K562 (cell line): Measurements from ENCODE around the gene LMCD1. TPM values are rescaled to one million over a fixed set of nuclear protein-coding genes. Genes with fewer than 3 reads are reported as not detected.

Experiments used
- ATAC-seq: fragments of 200-7000 bp; cut with Tn5 transposase; 3 replicates; pipeline ENCODE4 v1.9.1; 2020; ENCODE audit warnings: moderate library complexity
- BruUV-seq: library from RNA; stranded (reverse); fragments of 400-500 nt; replicated peaks from 2 replicates; lab custom pipeline; 2021; lab: Mats Ljungman, UMichigan
- CTCF ChIA-PET: fragments of 300-600 bp; formaldehyde crosslinking; extraction: SDS; loops from one replicate; lab custom pipeline; 2021; ENCODE audit warnings: low intra/inter-chr PET ratio; lab: Yijun Ruan, JAX
- POLR2A ChIA-PET: fragments of 300-600, 350-650 bp; sonication (Branson Sonifier 250); formaldehyde crosslinking; extraction: SDS; loops from one replicate; lab custom pipeline; 2021; ENCODE audit warnings: antibody characterized with exemption, inconsistent platforms; lab: Yijun Ruan, JAX
- DNase-seq, 4 experiments: peaks; one replicate each; pipeline versions ENCODE4 v3.0.0 to v3.0.0-alpha.2; 2011 to 2018; ENCODE audit warnings: low spot score in 3 of 4, mixed read lengths in 3 of 4; ENCODE audit errors: extremely low read depth in 1 of 4
- FAIRE-seq: peaks from 2 replicates; lab custom pipeline; 2011; peaks lifted over from hg19 to GRCh38; lab: Jason Lieb, UNC
- H2AFZ ChIP-seq: 2 replicates; pipeline ENCODE4 v1.6.0; 2011; ENCODE audit warnings: low read depth, low read length, control low read depth, inconsistent platforms
- H3K27ac ChIP-seq: fragments of 200-600 bp; 3 replicates; pipeline ENCODE4 v1.8.0; 2011; ENCODE audit warnings: low read depth, mild to moderate bottlenecking, control low read depth, inconsistent platforms, low read length, moderate library complexity, mixed read lengths; ENCODE audit errors: extremely low read depth
- H3K27me3 ChIP-seq, 2 experiments: fragments of 300-600 bp in 1 of 2; 2 replicates in 1 of 2; 3 replicates in 1 of 2; pipeline versions ENCODE4 v1.6.0 to v1.8.0; 2011; ENCODE audit warnings: inconsistent platforms in 2 of 2, low read length in 2 of 2, mild to moderate bottlenecking in 1 of 2, mixed read lengths in 1 of 2, moderate library complexity in 1 of 2; ENCODE audit not compliant: control insufficient read depth in 2 of 2, insufficient read depth in 2 of 2
- H3K36me3 ChIP-seq: fragments of 300-600 bp; 3 replicates; pipeline ENCODE4 v1.8.0; 2011; ENCODE audit warnings: mild to moderate bottlenecking, low read length, inconsistent platforms; ENCODE audit not compliant: control insufficient read depth, insufficient read depth
- H3K4me1 ChIP-seq, 2 experiments: fragments of 200-600 bp in 1 of 2; replicated peaks in 1 of 2; 2 replicates in 1 of 2; 3 replicates in 1 of 2; pipeline versions ENCODE4 v1.5.1 to v1.8.0; 2011; ENCODE audit warnings: inconsistent platforms in 2 of 2, low read length in 2 of 2, mild to moderate bottlenecking in 1 of 2, mixed read lengths in 1 of 2, moderate library complexity in 1 of 2; ENCODE audit not compliant: control insufficient read depth in 2 of 2, insufficient read depth in 2 of 2
- H3K4me2 ChIP-seq: 2 replicates; pipeline ENCODE4 v1.6.1; 2011; ENCODE audit warnings: low read length, control low read depth, inconsistent platforms, mixed read lengths; ENCODE audit not compliant: insufficient read depth
- H3K4me3 ChIP-seq: fragments of 200-600 bp; sonication (generic), shearing (Covaris generic); 2 replicates; pipeline ENCODE4 v1.5.1; 2016; ENCODE audit warnings: control low read depth, inconsistent platforms
- H3K79me2 ChIP-seq: fragments of 200-600 bp; 3 replicates; pipeline ENCODE4 v1.8.0; 2011; ENCODE audit warnings: low read length, inconsistent platforms; ENCODE audit not compliant: control insufficient read depth, insufficient read depth
- H3K9ac ChIP-seq, 2 experiments: 2 replicates each; pipeline versions ENCODE4 v1.6.0 to v1.6.1; 2011; ENCODE audit warnings: low read depth in 2 of 2, low read length in 2 of 2, control low read depth in 1 of 2, inconsistent platforms in 1 of 2, mild to moderate bottlenecking in 1 of 2, mixed read lengths in 1 of 2; ENCODE audit not compliant: insufficient read depth in 1 of 2
- H3K9me1 ChIP-seq: one replicate; pipeline ENCODE4 v1.6.0; 2011; ENCODE audit warnings: inconsistent platforms, mild to moderate bottlenecking, low read length, moderate library complexity; ENCODE audit not compliant: control insufficient read depth, insufficient read depth
- H3K9me3 ChIP-seq: replicated peaks from 2 replicates; pipeline ENCODE4 v1.5.1; 2011; ENCODE audit warnings: low read depth, low read length, inconsistent platforms; ENCODE audit not compliant: control insufficient read depth, insufficient read depth
- H4K20me1 ChIP-seq: replicated peaks from 2 replicates; pipeline ENCODE4 v1.6.1; 2011; ENCODE audit warnings: low read length, inconsistent platforms, mixed read lengths; ENCODE audit not compliant: control insufficient read depth, insufficient read depth
- FIP1L1 ChIP-seq: fragments of 200-400 bp; formaldehyde crosslinking; IDR thresholded peaks from 2 replicates; pipeline ENCODE4 v1.6.1; 2018; ENCODE audit warnings: mild to moderate bottlenecking, low read depth, low read length; ENCODE audit not compliant: poor library complexity, severe bottlenecking
- HMG20A ChIP-seq: fragments of 450-650 bp; formaldehyde crosslinking; conservative IDR thresholded peaks from 2 replicates; pipeline ENCODE4 v1.4.0; 2020; ENCODE audit warnings: mild to moderate bottlenecking, mixed read lengths
- HNRNPL ChIP-seq: fragments of 200-400 bp; formaldehyde crosslinking; IDR thresholded peaks from 2 replicates; pipeline ENCODE4 v1.6.1; 2017; ENCODE audit warnings: low read depth, mild to moderate bottlenecking, low read length
- KDM2B ChIP-seq: fragments of 250-450 bp; sonication (Bioruptor Pico); IDR thresholded peaks from 2 replicates; pipeline ENCODE4 v1.8.0; 2021; ENCODE audit warnings: mild to moderate bottlenecking, moderate library complexity
- LARP7 ChIP-seq: fragments of 450-650 bp; IDR thresholded peaks from 2 replicates; pipeline ENCODE4 v1.6.1; 2016
- PRMT5 ChIP-seq: sonication (generic); formaldehyde crosslinking; IDR thresholded peaks from 2 replicates; pipeline ENCODE4 v1.5.0; 2020; ENCODE audit warnings: missing genetic modification reagents
- RFX7 ChIP-seq: fragments of 250-450 bp; sonication (Bioruptor Pico); IDR thresholded peaks from 2 replicates; pipeline ENCODE4 v1.5.1; 2021; ENCODE audit warnings: mild to moderate bottlenecking
- THRAP3 ChIP-seq: fragments of 450-650 bp; IDR thresholded peaks from 2 replicates; pipeline ENCODE4 v1.6.1; 2016; ENCODE audit warnings: mild to moderate bottlenecking, inconsistent platforms, borderline replicate concordance
- ZFP30 ChIP-seq: fragments of 250-450 bp; sonication (Bioruptor Pico); IDR thresholded peaks from 2 replicates; pipeline ENCODE4 v1.8.0; 2022; ENCODE audit warnings: moderate library complexity, mild to moderate bottlenecking, inconsistent platforms, borderline replicate concordance
- ZNF354B ChIP-seq: fragments of 250-450 bp; sonication (Bioruptor Pico); IDR thresholded peaks from 2 replicates; pipeline ENCODE4 v1.4.0; 2020
- ZNF764 ChIP-seq: fragments of 250-450 bp; sonication (Bioruptor Pico); IDR thresholded peaks from 2 replicates; pipeline ENCODE4 v1.4.0; 2020; ENCODE audit warnings: low read depth, mild to moderate bottlenecking, moderate library complexity
- WGBS: fragments of 100-300 bp; shearing (Covaris generic); methylation state at CpG from one replicate; pipeline ENCODE4 v1.1.6; 2016; ENCODE audit warnings: low coverage, mixed read lengths; ENCODE audit not compliant: insufficient coverage; ENCODE audit errors: missing lambda C conversion rate; 5-methylcytosine and 5-hydroxymethylcytosine counted together
- in situ Hi-C: fragments of 300-500 bp; cut with MboI; formaldehyde crosslinking; loops from 4 replicates; pipeline ENCODE4 v1.15.0; 2018; ENCODE audit warnings: inconsistent platforms, mixed read lengths
- intact Hi-C: fragments of 100-400 bp; cut with micrococcal nuclease; formaldehyde crosslinking; loops from 2 replicates; pipeline ENCODE4 v1.14.2; 2022
- polyA plus RNA-seq, 8 experiments: library from polyadenylated mRNA; depleted of rRNA in 4 of 8; stranded (reverse) in 5 of 8; unstranded in 3 of 8; fragments of >200 nt; fragmentation: Nextera tagmentation in 2 of 8; fragmentation: Illumina TruSeq in 1 of 8; extraction: Ambion mirVana in 2 of 8; extraction: Trizol in 1 of 8; gene quantifications; 2 replicates each; pipeline versions ENCODE4 v1.2.1 to v1.2.3, GENCODE V29; 2011 to 2014; ENCODE audit warnings: inconsistent platforms in 1 of 8, missing spikeins in 1 of 8
- total RNA-seq, 7 experiments: library from RNA; depleted of rRNA in 6 of 7; stranded (reverse); fragments of >200 nt in 6 of 7; fragmentation: Illumina TruSeq in 2 of 7; extraction: Trizol in 2 of 7; gene quantifications; 2 replicates each; pipeline versions ENCODE4 v1.2.1 to v1.2.3, GENCODE V29; 2011 to 2021; ENCODE audit warnings: low replicate concordance in 1 of 7
- TF ChIP-seq, protein P1 (sequence below), 2 experiments: IDR thresholded peaks; 2 replicates each; pipeline ENCODE4 v1.6.1; 2012; ENCODE audit warnings: improper control_type of control experiment in 2 of 2, low read depth in 2 of 2, low read length in 2 of 2, borderline replicate concordance in 1 of 2
- TF ChIP-seq, protein P2 (sequence below): fragments of 450-650 bp; IDR thresholded peaks from one replicate; pipeline ENCODE4 v1.6.1; 2018; ENCODE audit warnings: mild to moderate bottlenecking, moderate library complexity; ENCODE audit not compliant: partially characterized antibody
- TF ChIP-seq, protein P3 (sequence below): fragments of 250-450 bp; sonication (Bioruptor Pico); IDR thresholded peaks from 2 replicates; pipeline ENCODE4 v1.8.0; 2021; ENCODE audit warnings: borderline replicate concordance, mild to moderate bottlenecking, moderate library complexity; ENCODE audit not compliant: poor library complexity, severe bottlenecking
- TF ChIP-seq, protein P4 (sequence below): sonication (generic); formaldehyde crosslinking; IDR thresholded peaks from 2 replicates; pipeline ENCODE4 v1.8.1; 2023; ENCODE audit warnings: mild to moderate bottlenecking, missing genetic modification reagents

Gene LMCD1
- total and polyA plus RNA-seq, 9 of the 15 experiments (the other 6 are each of a cell fraction or from before 2014, with no cell fraction given), result 0.60 TPM; not detected in 8

DNA sequence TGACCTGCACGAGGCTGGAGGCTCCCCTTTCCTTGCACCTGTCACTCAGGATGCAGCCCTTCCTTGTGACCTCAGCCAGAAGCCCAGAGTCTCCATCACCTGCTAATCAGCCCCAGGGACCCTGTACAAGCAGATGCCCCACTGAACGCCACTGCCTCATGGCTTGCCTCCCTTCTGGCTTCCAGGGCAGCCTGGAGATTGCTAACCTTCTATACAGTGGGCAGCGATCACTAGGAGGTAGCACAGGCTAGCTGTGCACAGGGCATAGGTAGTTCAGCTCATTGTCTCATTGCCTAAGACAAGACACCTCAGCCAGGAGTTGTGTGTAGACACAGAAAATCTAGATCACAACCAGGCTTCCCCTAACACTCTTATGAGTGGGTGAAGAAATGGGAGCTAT, 93.6 kb downstream of the LMCD1 start (continued):
- no peak for TF ChIP-seq LARP7
- TF ChIP-seq, all 486 proteins: peak for 0

DNA sequence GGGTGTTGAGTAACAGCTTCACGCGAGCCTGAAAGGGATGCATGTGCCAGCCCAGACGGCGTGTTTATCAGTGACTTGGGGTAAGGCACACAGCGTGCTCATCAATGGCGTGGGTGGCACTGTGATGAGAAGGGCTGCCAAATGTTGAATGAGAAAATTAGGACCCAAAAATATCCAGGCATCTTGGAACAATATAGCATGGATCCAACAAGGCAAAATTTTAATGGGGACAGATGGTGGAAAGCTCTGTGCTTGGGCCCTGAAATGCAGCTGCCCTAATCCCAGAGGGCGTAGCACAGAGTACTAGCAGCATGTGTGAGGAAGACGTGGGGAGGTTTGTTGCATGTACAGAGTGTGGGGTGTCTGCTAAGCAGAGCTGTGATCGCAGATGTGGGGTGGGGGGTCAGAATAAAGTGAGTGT, 94.1 kb downstream of the LMCD1 start:
- Histone ChIP-seq H3K79me2 (no peaks in the 10 kb centered on the region), H4K20me1 (no peaks in the 10 kb centered on the region), H3K27me3 (peaks cover 0 to 23% of the 10 kb centered on the region in 2 experiments; a peak in 3 of 5 replicates), H3K4me1 (no peaks in the 10 kb centered on the region), H3K9me1 (no peaks in the 10 kb centered on the region), H3K27ac (no peak overlapping the region), H3K9me3 (no peaks in the 10 kb centered on the region), H3K9ac (no peak overlapping the region), H2AFZ (no peak overlapping the region), H3K36me3 (no peaks in the 10 kb centered on the region), H3K4me2 (no peak overlapping the region), H3K4me3 (no peak overlapping the region)
- FAIRE-seq (no peak), ATAC-seq (no peak), DNase-seq (no peak)
- 0% methylated on average over 9 of the region's 9 CpGs for WGBS
- BruUV-seq, result no TSS peak
- intact Hi-C loops (no loop called here), in situ Hi-C loops (no loop called here)
- ChIA-PET POLR2A (interaction anchor here (0.7 to 1.4 kb wide), 4 partner anchors 11 to 535 kb away, joined by 3 to 4 read pairs (median 3); no protein-coding TSS in a partner anchor), CTCF (no interaction called here)
- no peak for TF ChIP-seq ZNF764 (CRISPR knock-in tag)
- TF ChIP-seq HNRNPL, result no peak
- TF ChIP-seq ZNF354B (CRISPR knock-in tag), result no peak
- TF ChIP-seq PRMT5 (CRISPR knock-in tag), result no peak
- TF ChIP-seq, protein P1, sequence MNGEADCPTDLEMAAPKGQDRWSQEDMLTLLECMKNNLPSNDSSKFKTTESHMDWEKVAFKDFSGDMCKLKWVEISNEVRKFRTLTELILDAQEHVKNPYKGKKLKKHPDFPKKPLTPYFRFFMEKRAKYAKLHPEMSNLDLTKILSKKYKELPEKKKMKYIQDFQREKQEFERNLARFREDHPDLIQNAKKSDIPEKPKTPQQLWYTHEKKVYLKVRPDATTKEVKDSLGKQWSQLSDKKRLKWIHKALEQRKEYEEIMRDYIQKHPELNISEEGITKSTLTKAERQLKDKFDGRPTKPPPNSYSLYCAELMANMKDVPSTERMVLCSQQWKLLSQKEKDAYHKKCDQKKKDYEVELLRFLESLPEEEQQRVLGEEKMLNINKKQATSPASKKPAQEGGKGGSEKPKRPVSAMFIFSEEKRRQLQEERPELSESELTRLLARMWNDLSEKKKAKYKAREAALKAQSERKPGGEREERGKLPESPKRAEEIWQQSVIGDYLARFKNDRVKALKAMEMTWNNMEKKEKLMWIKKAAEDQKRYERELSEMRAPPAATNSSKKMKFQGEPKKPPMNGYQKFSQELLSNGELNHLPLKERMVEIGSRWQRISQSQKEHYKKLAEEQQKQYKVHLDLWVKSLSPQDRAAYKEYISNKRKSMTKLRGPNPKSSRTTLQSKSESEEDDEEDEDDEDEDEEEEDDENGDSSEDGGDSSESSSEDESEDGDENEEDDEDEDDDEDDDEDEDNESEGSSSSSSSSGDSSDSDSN (IDR thresholded peaks at IDR 0.05; ENCODE audit: borderline replicate concordance in 1 of 2, low read depth in 2 of 2, low read length in 2 of 2), result no peak
- no peak for TF ChIP-seq LARP7
- TF ChIP-seq HMG20A (CRISPR knock-in tag), result no peak
- no peak for TF ChIP-seq ZFP30 (CRISPR knock-in tag)
- TF ChIP-seq, protein P2, sequence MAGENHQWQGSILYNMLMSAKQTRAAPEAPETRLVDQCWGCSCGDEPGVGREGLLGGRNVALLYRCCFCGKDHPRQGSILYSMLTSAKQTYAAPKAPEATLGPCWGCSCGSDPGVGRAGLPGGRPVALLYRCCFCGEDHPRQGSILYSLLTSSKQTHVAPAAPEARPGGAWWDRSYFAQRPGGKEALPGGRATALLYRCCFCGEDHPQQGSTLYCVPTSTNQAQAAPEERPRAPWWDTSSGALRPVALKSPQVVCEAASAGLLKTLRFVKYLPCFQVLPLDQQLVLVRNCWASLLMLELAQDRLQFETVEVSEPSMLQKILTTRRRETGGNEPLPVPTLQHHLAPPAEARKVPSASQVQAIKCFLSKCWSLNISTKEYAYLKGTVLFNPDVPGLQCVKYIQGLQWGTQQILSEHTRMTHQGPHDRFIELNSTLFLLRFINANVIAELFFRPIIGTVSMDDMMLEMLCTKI, result no peak
- no peak for TF ChIP-seq KDM2B (CRISPR knock-in tag)
- no peak for TF ChIP-seq FIP1L1
- TF ChIP-seq RFX7 (CRISPR knock-in tag), result no peak
- TF ChIP-seq, protein P3, sequence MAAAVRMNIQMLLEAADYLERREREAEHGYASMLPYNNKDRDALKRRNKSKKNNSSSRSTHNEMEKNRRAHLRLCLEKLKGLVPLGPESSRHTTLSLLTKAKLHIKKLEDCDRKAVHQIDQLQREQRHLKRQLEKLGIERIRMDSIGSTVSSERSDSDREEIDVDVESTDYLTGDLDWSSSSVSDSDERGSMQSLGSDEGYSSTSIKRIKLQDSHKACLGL (CRISPR knock-in tag), result no peak
- no peak for TF ChIP-seq THRAP3
- TF ChIP-seq, protein P4, sequence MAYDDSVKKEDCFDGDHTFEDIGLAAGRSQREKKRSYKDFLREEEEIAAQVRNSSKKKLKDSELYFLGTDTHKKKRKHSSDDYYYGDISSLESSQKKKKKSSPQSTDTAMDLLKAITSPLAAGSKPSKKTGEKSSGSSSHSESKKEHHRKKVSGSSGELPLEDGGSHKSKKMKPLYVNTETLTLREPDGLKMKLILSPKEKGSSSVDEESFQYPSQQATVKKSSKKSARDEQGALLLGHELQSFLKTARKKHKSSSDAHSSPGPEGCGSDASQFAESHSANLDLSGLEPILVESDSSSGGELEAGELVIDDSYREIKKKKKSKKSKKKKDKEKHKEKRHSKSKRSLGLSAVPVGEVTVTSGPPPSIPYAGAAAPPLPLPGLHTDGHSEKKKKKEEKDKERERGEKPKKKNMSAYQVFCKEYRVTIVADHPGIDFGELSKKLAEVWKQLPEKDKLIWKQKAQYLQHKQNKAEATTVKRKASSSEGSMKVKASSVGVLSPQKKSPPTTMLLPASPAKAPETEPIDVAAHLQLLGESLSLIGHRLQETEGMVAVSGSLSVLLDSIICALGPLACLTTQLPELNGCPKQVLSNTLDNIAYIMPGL (CRISPR knock-in tag), result no peak
